Pancreas (tissue), 10 donors: ENCODE measurements around the gene MIA. TPM values are rescaled to one million over a fixed set of nuclear protein-coding genes. Genes with fewer than 3 reads are reported as not detected.
A peak's percentile ranks its signal among the peaks of the same experiment; 100 is the strongest.
"Not testable (repeated sequence)": the region's sequence is repeated elsewhere in the genome, so short reads cannot be mapped to it uniquely, and the experiment has no call there.

Experiments
- ATAC-seq, 4 donors: fragments of 200-7000 bp; cut with Tn5 transposase; one replicate each; pipeline versions ENCODE4 v1.8.0 to v1.9.1; 2020; ENCODE audit warnings: mild to moderate bottlenecking in 4 of 4, moderate library complexity in 4 of 4
- DNase-seq, 6 donors: peaks; one replicate each; pipeline ENCODE4 v3.0.0-alpha.2; 2020
- FAIRE-seq: peaks from 2 replicates; lab custom pipeline; 2012; peaks lifted over from hg19 to GRCh38; lab: Jason Lieb, UNC
- H3K27ac ChIP-seq, 4 donors: fragments of 200-600 bp; sonication (generic); 1 replicate in 3 of 4; 2 replicates in 1 of 4; pipeline versions ENCODE4 v1.5.0 to v1.8.0; 2020
- H3K27me3 ChIP-seq, 4 donors: fragments of 200-600 bp; one replicate each; pipeline ENCODE4 v1.8.0; 2021
- H3K36me3 ChIP-seq, 3 donors: fragments of 200-600 bp; sonication (generic) in 1 of 3; one replicate each; pipeline versions ENCODE4 v1.5.0 to v1.8.0; 2020 to 2021
- H3K4me1 ChIP-seq, 3 donors: fragments of 200-600 bp; one replicate each; pipeline ENCODE4 v1.8.0; 2021
- H3K4me3 ChIP-seq, 4 donors: fragments of 200-600 bp; sonication (generic) in 2 of 4; one replicate each; pipeline versions ENCODE4 v1.5.0 to v1.8.0; 2020 to 2021
- H3K9me3 ChIP-seq, 4 donors: fragments of 200-600 bp; one replicate each; pipeline ENCODE4 v1.8.0; 2021
- CTCF ChIP-seq, 4 donors: fragments of 200-600 bp; sonication (generic) in 3 of 4; IDR thresholded peaks; one replicate each; pipeline versions ENCODE4 v1.5.0 to v1.8.0; 2021; ENCODE audit warnings: antibody characterized with exemption in 4 of 4
- WGBS, 2 donors: extraction: QIAGEN DNeasy Blood & Tissue Kit; methylation state at CpG; one replicate each; pipeline ENCODE4 v1.1.7; 2013; 5-methylcytosine and 5-hydroxymethylcytosine counted together
- intact Hi-C, 3 donors: fragments of 100-400 bp; cut with DNase I; formaldehyde crosslinking; loops; one replicate each; pipeline versions ENCODE4 v1.11.1 to v1.14.2; 2022
- polyA plus RNA-seq, 2 donors: library from polyadenylated mRNA; stranded (reverse); fragments of 200-250 nt; gene quantifications; one replicate each; pipeline ENCODE4 v1.2.3, GENCODE V29; 2013
- total RNA-seq, 6 donors: library from RNA; stranded (reverse); fragmentation: NEBNext Ultra II Directional in 4 of 6; extraction: Animal tissue kit (Norgen Biotek cat#: 25700) in 4 of 6; gene quantifications; one replicate each; pipeline versions ENCODE4 v1.2.1 to v1.2.4, GENCODE V29; 2021 to 2023
- donor health status: healthy with polysubstance abuse.
- donor health status: DM: no; HTN: no; CAD: no; lungs with moderate emphysema.
- donor health status: DM: no; HTN: no; CAD: no.
- donor health status: control.
- donor health status: control.
- donor health status: Bipolar disorder and iron deficiency.
- donor health status: DM: yes; HTN: yes; CAD: no.
- donor health status: DM: no; HTN: no; CAD: no.
- donor health status: DM: no; HTN: no; CAD: no.
- donor health status: DM: yes; HTN: yes; CAD: no.

MIA gene
- total and polyA plus RNA-seq, 8 donors: 0.79 to 2.2 (median 1.4) TPM; not detected in 4

- H3K36me3 ChIP-seq, H3K4me3 ChIP-seq, FAIRE-seq, H3K27me3 ChIP-seq, H3K9me3 ChIP-seq: not testable (repeated sequence)
- peak overlapping the region in 1 of 4 donors; percentile 50 for H3K27ac ChIP-seq
- TF ChIP-seq CTCF (IDR thresholded peaks at IDR 0.05): peak; percentile 58 to 75 (median 69)
- H3K4me1 ChIP-seq: peaks cover 21 to 25% (median 21%) of the 10 kb centered on the region in 3 donors
- intact Hi-C loops: loop anchor here in 1 of 3 donors (10.0 kb wide), 1 partner anchor 155 kb away; no protein-coding TSS in a partner anchor
- DNase-seq (peak in 3 of 6 donors; percentile 27 to 72 (median 53)), ATAC-seq (peak; percentile 33 to 69 (median 61))
- 45 to 47% methylated on average over 6 of the region's 6 CpGs for WGBS, 2 donors
These were observed 44.3 kb downstream of the MIA start for GRCh38 chr19:40819479-40820234.

DNA sequence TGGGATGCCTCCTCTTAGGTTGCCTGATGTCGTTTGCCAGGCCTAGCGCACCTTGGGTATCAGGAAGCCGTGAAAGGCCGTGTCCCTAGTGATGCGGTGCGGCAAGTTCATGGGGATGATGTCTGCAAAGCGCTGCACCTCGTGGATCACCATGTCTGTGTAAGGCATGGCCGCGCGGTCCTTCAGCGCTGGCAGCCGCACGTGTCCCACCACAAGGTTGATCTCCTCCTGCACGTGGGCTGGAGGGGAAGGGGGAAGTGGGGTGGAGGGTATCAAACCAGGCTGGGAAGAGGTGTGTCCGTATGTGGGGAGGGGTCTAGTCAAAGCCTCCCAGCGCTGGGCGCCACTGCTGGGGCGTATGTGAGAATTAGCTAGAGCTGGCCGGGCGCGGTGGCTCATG, 46.8 kb downstream of the MIA start:
- H3K27me3 ChIP-seq: no peaks in the 10 kb centered on the region
- peaks cover 21 to 25% (median 21%) of the 10 kb centered on the region in 3 donors for H3K4me1 ChIP-seq
- 87 to 92% methylated on average over 22 of the region's 22 CpGs for WGBS, 2 donors
- H3K9me3 ChIP-seq: no peaks in the 10 kb centered on the region
- intact Hi-C loops: no loop called here
- TF ChIP-seq CTCF (IDR thresholded peaks at IDR 0.05): no peak
- no peaks in the 10 kb centered on the region for H3K36me3 ChIP-seq
- ATAC-seq: no peak
- FAIRE-seq: no peak
- H3K27ac ChIP-seq: peak overlapping the region; percentile 52 to 76 (median 60)
- DNase-seq: peak in 2 of 6 donors; percentile 13 to 25
- no peak overlapping the region for H3K4me3 ChIP-seq

DNA sequence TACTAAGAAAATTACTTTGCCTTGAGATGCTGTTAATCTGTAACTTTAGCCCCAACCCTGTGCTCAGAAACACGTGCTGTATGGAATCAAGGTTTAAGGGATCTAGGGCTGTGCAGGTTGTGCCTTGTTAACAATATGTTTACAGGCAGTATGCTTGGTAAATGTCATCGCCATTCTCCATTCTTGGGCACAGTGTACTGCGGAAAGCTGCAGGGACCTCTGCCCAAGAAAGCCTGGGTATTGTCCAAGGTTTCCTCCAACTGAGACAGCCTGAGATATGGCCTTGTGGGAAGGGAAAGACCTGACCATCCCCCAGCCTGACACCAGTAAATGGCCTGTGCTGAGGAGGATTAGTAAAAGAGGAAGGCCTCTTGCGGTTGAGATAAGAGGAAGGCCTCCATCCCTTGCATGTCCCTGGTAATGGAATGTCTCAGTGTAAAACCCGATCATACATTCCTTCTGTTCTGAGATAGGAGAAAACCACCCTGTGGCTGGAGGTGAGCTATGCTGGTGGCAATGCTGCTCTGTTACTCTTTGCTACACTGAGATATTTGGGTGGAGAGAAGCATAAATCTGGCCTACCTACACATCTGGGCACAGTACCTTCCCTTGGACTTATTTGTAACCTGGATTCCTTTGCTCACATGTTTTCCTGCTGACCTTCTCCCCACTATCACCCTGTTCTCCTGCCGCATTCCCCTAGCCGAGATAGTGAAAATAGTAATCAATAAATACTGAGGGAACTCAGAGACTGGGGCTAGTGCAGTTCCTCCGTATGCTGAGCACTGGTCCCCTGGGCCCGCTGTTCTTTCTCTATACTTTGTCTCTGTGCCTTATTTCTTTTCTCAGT, 47.6 kb downstream of the MIA start:
- not testable (repeated sequence) for FAIRE-seq
- ATAC-seq: peak in 3 of 4 donors; percentile 13 to 20 (median 14)

GRCh38 chr19:40824916-40825315, 49.6 kb downstream of the MIA start:
- peaks cover 17 to 21% (median 20%) of the 10 kb centered on the region in 3 donors for H3K4me1 ChIP-seq
- FAIRE-seq, intact Hi-C loops, H3K4me3 ChIP-seq, H3K9me3 ChIP-seq, H3K27ac ChIP-seq, ATAC-seq, H3K27me3 ChIP-seq, H3K36me3 ChIP-seq: not testable (repeated sequence)
- 90 to 94% methylated on average over 16 of the region's 16 CpGs for WGBS, 2 donors
- peak in 1 of 6 donors; percentile 19 for DNase-seq

More for the DNA sequence above, 47.6 kb downstream of the MIA start:
- H3K27me3 ChIP-seq, intact Hi-C loops, H3K9me3 ChIP-seq, H3K36me3 ChIP-seq, H3K4me3 ChIP-seq: not testable (repeated sequence)
- H3K27ac ChIP-seq: peak overlapping the region; percentile 52 to 76 (median 60)
- DNase-seq: peak in 3 of 6 donors; percentile 41 to 56 (median 53)
- peaks cover 21 to 25% (median 21%) of the 10 kb centered on the region in 3 donors for H3K4me1 ChIP-seq
- 15 to 20% methylated on average over 9 of the region's 9 CpGs for WGBS, 2 donors

GRCh38 chr19:40825460-40826095, 50.3 kb downstream of the MIA start:
- H3K4me3 ChIP-seq, H3K9me3 ChIP-seq, H3K36me3 ChIP-seq, ATAC-seq, H3K27me3 ChIP-seq, H3K27ac ChIP-seq, intact Hi-C loops, FAIRE-seq: not testable (repeated sequence)
- 95 to 96% methylated on average over 4 to 5 of the region's 6 CpGs for WGBS, 2 donors
- peak in 1 of 6 donors; percentile 5 for DNase-seq
- peaks cover 17 to 21% (median 19%) of the 10 kb centered on the region in 3 donors for H3K4me1 ChIP-seq

GRCh38 chr19:40826312-40826698, 51.0 kb downstream of the MIA start:
- H3K4me1 ChIP-seq: peaks cover 20 to 24% (median 20%) of the 10 kb centered on the region in 3 donors
- 93 to 99% methylated on average over 6 to 9 of the region's 14 CpGs for WGBS, 2 donors
- H3K27ac ChIP-seq, ATAC-seq, H3K4me3 ChIP-seq, H3K27me3 ChIP-seq, FAIRE-seq, H3K36me3 ChIP-seq, H3K9me3 ChIP-seq, intact Hi-C loops: not testable (repeated sequence)
- DNase-seq: peak in 1 of 6 donors; percentile 10

DNA sequence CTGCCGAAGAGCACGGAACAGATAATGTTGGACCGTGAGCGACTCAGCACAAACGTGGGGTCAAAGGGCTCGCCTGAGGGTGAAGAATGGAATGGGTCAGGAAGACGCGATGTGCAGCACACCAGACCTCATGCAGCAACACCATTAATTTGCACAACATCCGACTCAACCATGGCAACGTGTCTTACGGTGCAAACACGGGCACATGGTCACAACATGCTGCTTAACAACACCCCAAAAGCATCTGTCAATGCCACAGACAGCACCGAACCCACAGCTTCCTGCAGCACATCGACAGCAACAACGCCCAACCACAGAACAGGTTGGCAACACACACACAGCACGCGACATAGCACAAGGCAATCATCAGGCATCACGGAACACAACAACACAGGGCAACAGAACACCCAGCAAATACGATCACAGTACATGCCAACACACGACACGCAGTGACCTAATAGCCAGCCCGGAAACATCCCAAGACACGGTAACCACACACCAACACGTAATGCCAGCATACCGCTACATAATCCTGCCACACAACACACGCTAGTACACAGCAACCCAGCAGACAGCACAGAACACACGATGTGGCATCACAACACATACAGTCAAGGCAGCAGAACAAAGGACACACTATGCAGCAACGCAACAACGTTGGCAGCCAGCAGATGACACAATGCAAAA, 51.5 kb downstream of the MIA start:
- H3K36me3 ChIP-seq, H3K4me3 ChIP-seq, intact Hi-C loops, FAIRE-seq, ATAC-seq, H3K27ac ChIP-seq, H3K9me3 ChIP-seq, H3K27me3 ChIP-seq: not testable (repeated sequence)
- H3K4me1 ChIP-seq: peaks cover 25 to 28% (median 25%) of the 10 kb centered on the region in 3 donors
- WGBS, 2 donors: 89 to 92% methylated on average over 29 of the region's 29 CpGs
- peak in 1 of 6 donors; percentile 12 for DNase-seq
